Measurements from ENCODE around the gene DCLK2.

GRCh38 chr4:150117629-150118028, 39.4 kb downstream of the DCLK2 start:
- TF ChIP-seq ZMAT5 (CRISPR knock-in tag; IDR thresholded peaks at IDR 0.05; ENCODE audit: borderline replicate concordance, low read depth) (no peak), NBN (conservative IDR thresholded peaks at IDR 0.05) (no peak), ELF1 (CRISPR knock-in tag; IDR thresholded peaks at IDR 0.05) (no peak), ZNF629 (CRISPR knock-in tag; conservative IDR thresholded peaks at IDR 0.05) (no peak), ASH2L (IDR thresholded peaks at IDR 0.05; ENCODE audit: insufficient read length, low read depth, low read length) (no peak), SP2 (CRISPR knock-in tag; IDR thresholded peaks at IDR 0.05) (no peak), ZNF274 (CRISPR knock-in tag; IDR thresholded peaks at IDR 0.05) (no peak), ZFP37 (CRISPR knock-in tag; IDR thresholded peaks at IDR 0.05; ENCODE audit: borderline replicate concordance) (no peak), ZNF781 (CRISPR knock-in tag; IDR thresholded peaks at IDR 0.05; ENCODE audit: borderline replicate concordance, not compliant biosample characterization) (no peak), ZNF704 (CRISPR knock-in tag; IDR thresholded peaks at IDR 0.05; ENCODE audit: borderline replicate concordance) (no peak), TERF1 (CRISPR knock-in tag; IDR thresholded peaks at IDR 0.05) (no peak), CREB1 (IDR thresholded peaks at IDR 0.05) (no peak), CREB1 (CRISPR knock-in tag; IDR thresholded peaks at IDR 0.05) (no peak), ZNF331 (CRISPR knock-in tag; IDR thresholded peaks at IDR 0.05) (no peak)
